ENCODE results near the gene RELT. TPM values are rescaled to one million over a fixed set of nuclear protein-coding genes. Genes with fewer than 3 reads are reported as not detected.

RELT gene
- total RNA-seq, 1 experiment from 2014 or later, result 24.5 TPM

GRCh38 chr11:73397468-73398131 lies 21.4 kb downstream of the RELT start:
- ChIA-PET POLR2A (ENCODE audit: unreplicated experiment) (no interaction called here), CTCF (interaction anchor here (0.5 to 1.2 kb wide), 2 partner anchors 32 to 262 kb away, joined by 3 read pairs; no protein-coding TSS in a partner anchor)
- H3K79me2 ChIP-seq (ENCODE audit: low read length), result no peaks in the 10 kb centered on the region

GRCh38 chr11:73398132-73398526 lies 21.9 kb downstream of the RELT start:
- TF ChIP-seq EZH2 (IDR thresholded peaks at IDR 0.05; ENCODE audit: low read length, unreplicated experiment), result no peak
- TF ChIP-seq EZH2phosphoT487 (IDR thresholded peaks at IDR 0.05; ENCODE audit: borderline replicate concordance, low read length), result no peak
- TF ChIP-seq CTCF (conservative IDR thresholded peaks at IDR 0.05; ENCODE audit: low read depth, low read length), result no peak
- POLR2A ChIA-PET (ENCODE audit: unreplicated experiment), result no interaction called here
- no peaks in the 10 kb centered on the region for H3K79me2 ChIP-seq (ENCODE audit: low read length)
- H4K20me1 ChIP-seq (ENCODE audit: low read length), result no peaks in the 10 kb centered on the region
- no peak overlapping the region for H2AFZ ChIP-seq (ENCODE audit: low read length)
- no peaks in the 10 kb centered on the region for H3K27me3 ChIP-seq (ENCODE audit: low read length)
- no peak overlapping the region for H3K4me3 ChIP-seq (ENCODE audit: low read length)
- no peak overlapping the region for H3K4me2 ChIP-seq (ENCODE audit: low read length)
- CTCF ChIA-PET, result no interaction called here
- ATAC-seq (no peak), DNase-seq (no peak)
- no peak overlapping the region for H3K27ac ChIP-seq (ENCODE audit: low read length)
- no peak overlapping the region for H3K9ac ChIP-seq (ENCODE audit: low read length)
- H3K9me3 ChIP-seq (ENCODE audit: low read length), result no peaks in the 10 kb centered on the region
- H3K36me3 ChIP-seq (ENCODE audit: low read depth, low read length), result peaks cover 16% of the 10 kb centered on the region; the same call in 1 of the 2 replicates
- no peaks in the 10 kb centered on the region for H3K4me1 ChIP-seq (ENCODE audit: insufficient read depth, low read length)
- no peaks in the 10 kb centered on the region for H3K9me2 ChIP-seq (replicated peaks; ENCODE audit: low read length)
- intact Hi-C loops (cut with micrococcal nuclease), result no loop called here
- no TSS peak for BruUV-seq (replicated peaks)
- H3F3A ChIP-seq (ENCODE audit: low read length, unreplicated experiment), result no peaks in the 10 kb centered on the region

More at GRCh38 chr11:73397468-73398131, 21.4 kb downstream of the RELT start:
- Histone ChIP-seq H3K27ac (ENCODE audit: low read length) (no peak overlapping the region), H2AFZ (ENCODE audit: low read length) (no peak overlapping the region), H3K27me3 (ENCODE audit: low read length) (no peaks in the 10 kb centered on the region), H3K4me1 (ENCODE audit: insufficient read depth, low read length) (no peaks in the 10 kb centered on the region), H3K4me2 (ENCODE audit: low read length) (no peak overlapping the region), H3K36me3 (ENCODE audit: low read depth, low read length) (peaks cover 16% of the 10 kb centered on the region; the same call in 1 of the 2 replicates), H3K9ac (ENCODE audit: low read length) (no peak overlapping the region), H3K9me2 (replicated peaks; ENCODE audit: low read length) (no peaks in the 10 kb centered on the region), H3F3A (ENCODE audit: low read length, unreplicated experiment) (no peaks in the 10 kb centered on the region), H3K4me3 (ENCODE audit: low read length) (no peak overlapping the region), H4K20me1 (ENCODE audit: low read length) (no peaks in the 10 kb centered on the region), H3K9me3 (ENCODE audit: low read length) (no peaks in the 10 kb centered on the region)
- no peak for ATAC-seq
- intact Hi-C loops (cut with micrococcal nuclease), result no loop called here
- DNase-seq, result no peak
- TF ChIP-seq EZH2phosphoT487 (IDR thresholded peaks at IDR 0.05; ENCODE audit: borderline replicate concordance, low read length) (no peak), EZH2 (IDR thresholded peaks at IDR 0.05; ENCODE audit: low read length, unreplicated experiment) (no peak), CTCF (conservative IDR thresholded peaks at IDR 0.05; ENCODE audit: low read depth, low read length) (no peak)
- no TSS peak for BruUV-seq (replicated peaks)

- DNase-seq (no peak), ATAC-seq (no peak)
- H3F3A ChIP-seq (ENCODE audit: low read length, unreplicated experiment), result no peaks in the 10 kb centered on the region
- H3K27ac ChIP-seq (ENCODE audit: low read length), result no peak overlapping the region
- H3K9me2 ChIP-seq (replicated peaks; ENCODE audit: low read length), result no peaks in the 10 kb centered on the region
- POLR2A ChIA-PET (ENCODE audit: unreplicated experiment), result no interaction called here
- TF ChIP-seq EZH2phosphoT487 (IDR thresholded peaks at IDR 0.05; ENCODE audit: borderline replicate concordance, low read length), result no peak
- no peak for TF ChIP-seq CTCF (conservative IDR thresholded peaks at IDR 0.05; ENCODE audit: low read depth, low read length)
- no peak for TF ChIP-seq EZH2 (IDR thresholded peaks at IDR 0.05; ENCODE audit: low read length, unreplicated experiment)
- no peaks in the 10 kb centered on the region for H3K4me1 ChIP-seq (ENCODE audit: insufficient read depth, low read length)
- BruUV-seq (replicated peaks), result no TSS peak
- H4K20me1 ChIP-seq (ENCODE audit: low read length), result no peaks in the 10 kb centered on the region
- intact Hi-C loops (cut with micrococcal nuclease), result no loop called here
- H2AFZ ChIP-seq (ENCODE audit: low read length), result no peak overlapping the region
- peaks cover 15% of the 10 kb centered on the region; the same call in 1 of the 2 replicates for H3K36me3 ChIP-seq (ENCODE audit: low read depth, low read length)
- H3K79me2 ChIP-seq (ENCODE audit: low read length), result no peaks in the 10 kb centered on the region
- no peaks in the 10 kb centered on the region for H3K9me3 ChIP-seq (ENCODE audit: low read length)
- CTCF ChIA-PET, result no interaction called here
- H3K9ac ChIP-seq (ENCODE audit: low read length), result no peak overlapping the region
- no peaks in the 10 kb centered on the region for H3K27me3 ChIP-seq (ENCODE audit: low read length)
- no peak overlapping the region for H3K4me2 ChIP-seq (ENCODE audit: low read length)
- H3K4me3 ChIP-seq (ENCODE audit: low read length), result no peak overlapping the region
These were observed 22.5 kb downstream of the RELT start for GRCh38 chr11:73398721-73399120.

Data from PC-3 (cell line).